ENCODE data around the gene NCF4. TPM values are rescaled to one million over a fixed set of nuclear protein-coding genes. Genes with fewer than 3 reads are reported as not detected.

NCF4 gene
- total and polyA plus RNA-seq, 9 of the 15 experiments (the other 6 are each of a cell fraction or from before 2014, with no cell fraction given), result 0.04 to 0.95 (median 0.33) TPM

DNA sequence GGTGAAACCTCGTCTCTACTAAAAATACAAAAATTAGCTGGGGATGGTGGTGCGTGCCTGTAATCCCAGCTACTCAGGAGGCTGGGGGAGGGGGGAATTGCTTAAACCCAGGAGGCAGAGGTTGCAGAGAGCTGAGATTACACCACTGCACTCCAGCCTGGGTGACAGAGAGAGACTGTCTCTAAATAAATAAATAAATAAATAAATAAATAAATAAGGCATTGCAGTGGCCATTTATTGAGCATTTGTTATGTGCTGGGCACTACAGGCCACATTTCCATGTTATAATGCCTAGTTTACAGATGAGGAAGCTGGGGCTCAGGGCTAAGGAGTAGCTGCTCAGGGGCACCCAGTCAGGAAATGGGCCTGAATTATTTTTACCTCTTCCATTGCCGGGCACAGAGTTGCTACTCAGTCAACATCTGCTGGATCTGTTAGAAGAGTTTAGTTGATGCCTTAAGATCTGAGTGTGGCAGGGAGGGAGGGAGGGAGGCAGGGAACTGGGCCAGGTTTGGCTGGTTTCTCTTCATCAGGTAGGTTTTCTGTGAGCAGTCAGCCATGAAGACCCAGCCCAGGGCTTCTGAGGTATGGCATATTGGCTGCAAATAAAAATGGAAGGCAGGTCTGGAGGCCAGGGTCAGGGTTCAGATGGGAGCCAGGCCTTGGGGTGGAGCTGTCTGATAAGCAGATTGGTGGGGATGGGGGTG, 49.6 kb upstream of the NCF4 start:
- DNase-seq (ENCODE audit: extremely low read depth in 1 of 4, low spot score in 3 of 4), result no peak
- Histone ChIP-seq H3K27me3 (ENCODE audit: control insufficient read depth in 2 of 2, insufficient read depth in 2 of 2, low read length in 2 of 2) (peaks cover 6 to 43% of the 10 kb centered on the region in 2 experiments; a peak in 3 of 5 replicates), H3K4me3 (no peak overlapping the region), H3K79me2 (ENCODE audit: control insufficient read depth, insufficient read depth, low read length) (no peaks in the 10 kb centered on the region), H3K36me3 (ENCODE audit: control insufficient read depth, insufficient read depth, low read length) (no peaks in the 10 kb centered on the region), H2AFZ (ENCODE audit: low read depth, low read length) (no peak overlapping the region), H3K9ac (ENCODE audit: insufficient read depth in 1 of 2, low read depth in 2 of 2, low read length in 2 of 2) (no peak overlapping the region), H3K4me1 (replicated peaks in 1 of 2; ENCODE audit: control insufficient read depth in 2 of 2, insufficient read depth in 2 of 2, low read length in 2 of 2) (peaks cover 0 to 2% of the 10 kb centered on the region in 2 experiments; a peak in 1 of 5 replicates), H4K20me1 (replicated peaks; ENCODE audit: control insufficient read depth, insufficient read depth, low read length) (no peaks in the 10 kb centered on the region; the same call in 1 of the 2 replicates), H3K9me1 (ENCODE audit: control insufficient read depth, insufficient read depth, low read length) (no peaks in the 10 kb centered on the region), H3K27ac (ENCODE audit: extremely low read depth, low read depth, low read length) (no peak overlapping the region), H3K4me2 (ENCODE audit: insufficient read depth, low read length) (no peak overlapping the region), H3K9me3 (replicated peaks; ENCODE audit: control insufficient read depth, insufficient read depth, low read depth, low read length) (no peaks in the 10 kb centered on the region)
- 0% methylated on average over 1 of the region's 3 CpGs for WGBS (ENCODE audit: insufficient coverage, low coverage, missing lambda C conversion rate)
- intact Hi-C loops (cut with micrococcal nuclease) (no loop called here), in situ Hi-C loops (cut with MboI) (no loop called here)
- CTCF ChIA-PET (ENCODE audit: low intra/inter-chr PET ratio), result no interaction called here
- BruUV-seq (replicated peaks), result no TSS peak
- POLR2A ChIA-PET, result no interaction called here
- no peak for ATAC-seq
- no peak for FAIRE-seq
- no peak for TF ChIP-seq ESRRA (IDR thresholded peaks at IDR 0.05; ENCODE audit: borderline replicate concordance, low read depth)
- no peak for TF ChIP-seq ZNF644 (tag; IDR thresholded peaks at IDR 0.05; ENCODE audit: low read depth)
- no peak for TF ChIP-seq FOSL1 (tag; conservative IDR thresholded peaks at IDR 0.05)
- no peak for TF ChIP-seq TEAD1 (CRISPR knock-in tag; IDR thresholded peaks at IDR 0.05)
- TF ChIP-seq SIX5 (IDR thresholded peaks at IDR 0.05; ENCODE audit: borderline replicate concordance in 1 of 2, insufficient read depth in 1 of 2, low read depth in 1 of 2, low read length in 2 of 2), result no peak
- TF ChIP-seq NR2C2 (CRISPR knock-in tag; IDR thresholded peaks at IDR 0.05), result no peak
- no peak for TF ChIP-seq NR2C2 (tag; IDR thresholded peaks at IDR 0.05)
- no peak for TF ChIP-seq NFYB (IDR thresholded peaks at IDR 0.05; ENCODE audit: extremely low read depth, insufficient read length)
- TF ChIP-seq, protein P1, sequence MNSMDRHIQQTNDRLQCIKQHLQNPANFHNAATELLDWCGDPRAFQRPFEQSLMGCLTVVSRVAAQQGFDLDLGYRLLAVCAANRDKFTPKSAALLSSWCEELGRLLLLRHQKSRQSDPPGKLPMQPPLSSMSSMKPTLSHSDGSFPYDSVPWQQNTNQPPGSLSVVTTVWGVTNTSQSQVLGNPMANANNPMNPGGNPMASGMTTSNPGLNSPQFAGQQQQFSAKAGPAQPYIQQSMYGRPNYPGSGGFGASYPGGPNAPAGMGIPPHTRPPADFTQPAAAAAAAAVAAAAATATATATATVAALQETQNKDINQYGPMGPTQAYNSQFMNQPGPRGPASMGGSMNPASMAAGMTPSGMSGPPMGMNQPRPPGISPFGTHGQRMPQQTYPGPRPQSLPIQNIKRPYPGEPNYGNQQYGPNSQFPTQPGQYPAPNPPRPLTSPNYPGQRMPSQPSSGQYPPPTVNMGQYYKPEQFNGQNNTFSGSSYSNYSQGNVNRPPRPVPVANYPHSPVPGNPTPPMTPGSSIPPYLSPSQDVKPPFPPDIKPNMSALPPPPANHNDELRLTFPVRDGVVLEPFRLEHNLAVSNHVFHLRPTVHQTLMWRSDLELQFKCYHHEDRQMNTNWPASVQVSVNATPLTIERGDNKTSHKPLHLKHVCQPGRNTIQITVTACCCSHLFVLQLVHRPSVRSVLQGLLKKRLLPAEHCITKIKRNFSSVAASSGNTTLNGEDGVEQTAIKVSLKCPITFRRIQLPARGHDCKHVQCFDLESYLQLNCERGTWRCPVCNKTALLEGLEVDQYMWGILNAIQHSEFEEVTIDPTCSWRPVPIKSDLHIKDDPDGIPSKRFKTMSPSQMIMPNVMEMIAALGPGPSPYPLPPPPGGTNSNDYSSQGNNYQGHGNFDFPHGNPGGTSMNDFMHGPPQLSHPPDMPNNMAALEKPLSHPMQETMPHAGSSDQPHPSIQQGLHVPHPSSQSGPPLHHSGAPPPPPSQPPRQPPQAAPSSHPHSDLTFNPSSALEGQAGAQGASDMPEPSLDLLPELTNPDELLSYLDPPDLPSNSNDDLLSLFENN (IDR thresholded peaks at IDR 0.05; ENCODE audit: low read depth in 2 of 2, low read length in 2 of 2), result no peak
- TF ChIP-seq ATF3 (IDR thresholded peaks at IDR 0.05), result no peak
- TF ChIP-seq ATF3 (CRISPR knock-in tag; conservative IDR thresholded peaks at IDR 0.05), result no peak
- TF ChIP-seq, protein P2, sequence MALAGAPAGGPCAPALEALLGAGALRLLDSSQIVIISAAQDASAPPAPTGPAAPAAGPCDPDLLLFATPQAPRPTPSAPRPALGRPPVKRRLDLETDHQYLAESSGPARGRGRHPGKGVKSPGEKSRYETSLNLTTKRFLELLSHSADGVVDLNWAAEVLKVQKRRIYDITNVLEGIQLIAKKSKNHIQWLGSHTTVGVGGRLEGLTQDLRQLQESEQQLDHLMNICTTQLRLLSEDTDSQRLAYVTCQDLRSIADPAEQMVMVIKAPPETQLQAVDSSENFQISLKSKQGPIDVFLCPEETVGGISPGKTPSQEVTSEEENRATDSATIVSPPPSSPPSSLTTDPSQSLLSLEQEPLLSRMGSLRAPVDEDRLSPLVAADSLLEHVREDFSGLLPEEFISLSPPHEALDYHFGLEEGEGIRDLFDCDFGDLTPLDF (CRISPR knock-in tag; IDR thresholded peaks at IDR 0.05), result no peak
- TF ChIP-seq, protein P3, sequence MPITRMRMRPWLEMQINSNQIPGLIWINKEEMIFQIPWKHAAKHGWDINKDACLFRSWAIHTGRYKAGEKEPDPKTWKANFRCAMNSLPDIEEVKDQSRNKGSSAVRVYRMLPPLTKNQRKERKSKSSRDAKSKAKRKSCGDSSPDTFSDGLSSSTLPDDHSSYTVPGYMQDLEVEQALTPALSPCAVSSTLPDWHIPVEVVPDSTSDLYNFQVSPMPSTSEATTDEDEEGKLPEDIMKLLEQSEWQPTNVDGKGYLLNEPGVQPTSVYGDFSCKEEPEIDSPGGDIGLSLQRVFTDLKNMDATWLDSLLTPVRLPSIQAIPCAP (CRISPR knock-in tag; IDR thresholded peaks at IDR 0.05; ENCODE audit: borderline replicate concordance), result no peak
- no peak for TF ChIP-seq ZNF717 (CRISPR knock-in tag; IDR thresholded peaks at IDR 0.05)
- TF ChIP-seq FOXP1 (CRISPR knock-in tag; IDR thresholded peaks at IDR 0.05), result no peak

Data from K562 (cell line).